ENCODE results near the gene ATP2B2. TPM values are rescaled to one million over a fixed set of nuclear protein-coding genes. Genes with fewer than 3 reads are reported as not detected.

Gene ATP2B2
- total RNA-seq, 1 donor from 2014 or later: not detected

DNA sequence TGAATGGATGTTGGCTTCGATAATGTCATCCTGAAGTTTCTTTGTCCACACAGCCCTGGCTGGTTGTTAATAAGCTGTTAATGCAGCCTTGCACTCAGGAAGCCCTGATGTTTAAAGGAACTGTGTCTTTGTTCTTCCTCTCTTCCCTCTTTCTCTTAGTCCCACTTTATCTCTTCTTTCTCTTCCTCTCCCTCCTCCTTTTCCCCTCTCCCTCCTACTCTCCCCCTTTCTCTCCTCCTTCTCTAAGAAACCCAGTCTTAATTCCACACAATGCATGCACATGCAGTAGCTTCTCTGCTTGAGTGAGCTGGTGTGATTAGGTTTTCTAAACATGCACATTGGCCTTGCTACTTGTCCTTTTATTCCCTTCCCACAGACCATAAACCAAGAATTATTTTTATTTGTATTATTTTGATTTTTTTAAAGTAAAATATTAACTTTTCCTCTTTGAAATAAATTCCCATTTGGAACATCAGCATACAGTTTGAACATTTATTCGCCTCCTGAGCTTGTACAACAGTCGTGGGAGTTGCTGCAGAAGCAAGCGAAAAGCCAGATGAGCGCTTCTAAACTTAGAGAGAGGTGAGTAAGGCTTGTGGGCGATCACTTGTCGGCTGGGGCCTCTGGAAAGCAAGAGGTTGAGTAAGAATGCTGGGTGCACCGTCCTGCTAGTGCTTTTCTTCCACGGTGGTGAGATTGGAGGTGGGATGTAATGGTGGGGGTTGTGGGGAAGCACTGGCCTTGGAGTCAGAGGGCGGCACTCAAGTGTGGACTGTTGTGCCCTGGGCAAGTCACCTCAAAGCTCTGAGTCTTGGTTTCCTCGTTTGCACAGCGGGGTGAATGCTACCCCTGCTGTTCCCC lies 219.9 kb downstream of the ATP2B2 start:
- Histone ChIP-seq H3K36me3 (ENCODE audit: control insufficient read depth, insufficient read depth, low read length) (no peaks in the 10 kb centered on the region), H3K27me3 (ENCODE audit: control insufficient read depth, insufficient read depth, low read length) (no peaks in the 10 kb centered on the region), H3K4me3 (ENCODE audit: low read depth, low read length) (no peak overlapping the region)
- TF ChIP-seq, protein P1, sequence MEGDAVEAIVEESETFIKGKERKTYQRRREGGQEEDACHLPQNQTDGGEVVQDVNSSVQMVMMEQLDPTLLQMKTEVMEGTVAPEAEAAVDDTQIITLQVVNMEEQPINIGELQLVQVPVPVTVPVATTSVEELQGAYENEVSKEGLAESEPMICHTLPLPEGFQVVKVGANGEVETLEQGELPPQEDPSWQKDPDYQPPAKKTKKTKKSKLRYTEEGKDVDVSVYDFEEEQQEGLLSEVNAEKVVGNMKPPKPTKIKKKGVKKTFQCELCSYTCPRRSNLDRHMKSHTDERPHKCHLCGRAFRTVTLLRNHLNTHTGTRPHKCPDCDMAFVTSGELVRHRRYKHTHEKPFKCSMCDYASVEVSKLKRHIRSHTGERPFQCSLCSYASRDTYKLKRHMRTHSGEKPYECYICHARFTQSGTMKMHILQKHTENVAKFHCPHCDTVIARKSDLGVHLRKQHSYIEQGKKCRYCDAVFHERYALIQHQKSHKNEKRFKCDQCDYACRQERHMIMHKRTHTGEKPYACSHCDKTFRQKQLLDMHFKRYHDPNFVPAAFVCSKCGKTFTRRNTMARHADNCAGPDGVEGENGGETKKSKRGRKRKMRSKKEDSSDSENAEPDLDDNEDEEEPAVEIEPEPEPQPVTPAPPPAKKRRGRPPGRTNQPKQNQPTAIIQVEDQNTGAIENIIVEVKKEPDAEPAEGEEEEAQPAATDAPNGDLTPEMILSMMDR (IDR thresholded peaks at IDR 0.05; ENCODE audit: insufficient read depth, low read length, poor library complexity, severe bottlenecking): no peak
- no peak for DNase-seq (ENCODE audit: low read depth)

DNA sequence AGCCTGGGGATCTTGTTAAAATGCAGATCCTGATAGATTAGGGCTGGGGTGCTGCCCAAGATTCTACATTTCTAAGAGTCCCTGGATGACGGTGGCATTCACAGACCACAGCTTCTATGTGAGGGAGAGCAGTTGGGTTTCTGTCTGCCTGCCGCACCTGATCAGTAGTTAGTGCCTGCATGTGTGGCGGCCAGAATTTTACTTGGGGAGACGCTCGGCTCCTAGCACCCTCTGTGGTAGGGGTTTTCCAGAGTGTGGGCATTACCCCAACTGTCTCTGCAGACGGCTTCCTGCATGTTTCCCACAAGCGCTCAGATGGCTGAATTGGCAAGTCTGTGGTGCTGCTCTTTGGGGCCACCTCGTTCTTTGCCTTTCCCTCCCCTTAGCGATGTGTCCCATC lies 220.9 kb downstream of the ATP2B2 start:
- DNase-seq (ENCODE audit: low read depth): no peak
- H3K27me3 ChIP-seq (ENCODE audit: control insufficient read depth, insufficient read depth, low read length): no peaks in the 10 kb centered on the region
- H3K36me3 ChIP-seq (ENCODE audit: control insufficient read depth, insufficient read depth, low read length): no peaks in the 10 kb centered on the region
- TF ChIP-seq, protein P1 (IDR thresholded peaks at IDR 0.05; ENCODE audit: insufficient read depth, low read length, poor library complexity, severe bottlenecking): no peak
- no peak overlapping the region for H3K4me3 ChIP-seq (ENCODE audit: low read depth, low read length)

DNA sequence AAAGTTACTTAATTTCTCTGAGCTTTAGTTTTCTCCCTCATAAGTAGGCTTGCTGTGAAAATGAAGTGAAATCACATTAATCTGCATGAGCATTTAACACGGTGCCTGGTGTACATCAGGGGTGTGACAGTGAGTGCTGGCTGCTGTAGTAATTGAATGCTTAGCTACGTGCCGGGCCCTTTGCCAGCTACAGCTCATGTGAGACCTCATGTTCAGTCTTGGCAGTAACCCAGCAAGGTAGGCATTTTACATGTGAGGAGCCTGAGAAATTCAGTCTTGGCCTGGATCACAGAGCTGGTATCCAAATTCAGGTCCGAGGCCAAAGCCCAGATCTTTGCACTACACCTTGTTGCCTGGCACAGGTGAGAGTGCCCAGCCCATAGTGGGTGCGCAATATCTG lies 221.7 kb downstream of the ATP2B2 start:
- no peak for DNase-seq (ENCODE audit: low read depth)
- H3K36me3 ChIP-seq (ENCODE audit: control insufficient read depth, insufficient read depth, low read length): no peaks in the 10 kb centered on the region
- H3K27me3 ChIP-seq (ENCODE audit: control insufficient read depth, insufficient read depth, low read length): no peaks in the 10 kb centered on the region
- H3K4me3 ChIP-seq (ENCODE audit: low read depth, low read length): no peak overlapping the region
- TF ChIP-seq, protein P1 (IDR thresholded peaks at IDR 0.05; ENCODE audit: insufficient read depth, low read length, poor library complexity, severe bottlenecking): no peak

DNA sequence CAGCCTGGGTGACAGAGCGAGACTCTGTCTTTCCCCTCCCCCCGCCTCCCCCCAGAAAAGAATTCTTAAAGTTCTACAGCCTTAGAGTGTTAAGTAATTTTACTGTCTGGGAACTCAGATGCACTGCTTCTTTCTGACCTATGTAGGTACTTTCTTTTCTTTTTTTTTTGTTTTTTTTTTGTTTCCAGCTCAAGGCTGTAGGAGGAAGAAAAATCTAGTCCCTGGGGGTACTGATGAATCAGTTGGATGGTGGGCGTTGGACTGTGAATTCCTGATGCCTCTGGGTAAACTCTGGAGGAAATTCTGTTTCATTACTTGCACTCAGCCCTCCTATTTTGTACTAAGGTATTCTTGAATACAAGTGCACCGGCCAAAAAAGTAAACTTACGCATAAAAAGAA lies 223.4 kb downstream of the ATP2B2 start:
- Histone ChIP-seq H3K36me3 (ENCODE audit: control insufficient read depth, insufficient read depth, low read length) (no peaks in the 10 kb centered on the region), H3K27me3 (ENCODE audit: control insufficient read depth, insufficient read depth, low read length) (no peaks in the 10 kb centered on the region), H3K4me3 (ENCODE audit: low read depth, low read length) (no peak overlapping the region)
- TF ChIP-seq, protein P1 (IDR thresholded peaks at IDR 0.05; ENCODE audit: insufficient read depth, low read length, poor library complexity, severe bottlenecking): no peak
- no peak for DNase-seq (ENCODE audit: low read depth)

DNA sequence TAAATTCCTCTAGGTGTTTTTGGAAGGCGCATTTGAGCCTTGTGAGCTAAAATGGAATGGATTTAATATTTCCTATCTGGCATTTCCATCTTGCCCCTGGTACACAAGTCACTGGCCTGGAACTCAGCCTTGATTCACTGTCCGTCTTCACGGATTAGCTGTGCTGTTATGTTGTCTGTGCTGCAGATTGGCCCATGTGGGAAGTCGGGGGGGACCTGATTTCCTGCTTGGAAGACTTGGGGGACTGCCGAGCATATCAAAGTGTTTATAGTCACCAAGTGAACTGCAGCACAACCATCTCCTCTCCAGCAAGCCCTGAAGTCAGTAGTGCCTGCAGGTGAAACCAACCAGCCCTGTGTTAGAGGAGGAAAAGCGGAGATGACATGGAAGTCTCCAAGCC lies 224.8 kb downstream of the ATP2B2 start:
- H3K36me3 ChIP-seq (ENCODE audit: control insufficient read depth, insufficient read depth, low read length): no peaks in the 10 kb centered on the region
- TF ChIP-seq, protein P1 (IDR thresholded peaks at IDR 0.05; ENCODE audit: insufficient read depth, low read length, poor library complexity, severe bottlenecking): no peak
- H3K27me3 ChIP-seq (ENCODE audit: control insufficient read depth, insufficient read depth, low read length): no peaks in the 10 kb centered on the region
- no peak overlapping the region for H3K4me3 ChIP-seq (ENCODE audit: low read depth, low read length)
- no peak for DNase-seq (ENCODE audit: low read depth)

DNA sequence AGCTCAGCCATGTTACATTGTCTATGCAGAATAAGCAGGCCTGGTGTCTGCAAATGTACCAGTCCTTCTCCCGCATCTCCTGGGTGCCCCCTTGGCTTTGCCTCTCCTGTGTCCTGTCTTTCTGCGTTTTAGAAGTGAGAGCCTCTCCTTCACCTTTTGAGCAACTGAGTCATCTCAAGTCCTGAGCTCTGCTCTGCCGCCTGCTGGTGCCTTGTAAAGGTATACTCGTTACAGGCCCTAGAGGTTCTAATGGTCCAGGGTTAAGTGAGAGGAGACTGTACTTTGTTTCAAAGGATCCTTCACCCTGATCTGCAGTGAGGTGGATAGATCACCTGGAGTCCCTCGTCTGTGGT lies 225.2 kb downstream of the ATP2B2 start:
- TF ChIP-seq, protein P1 (IDR thresholded peaks at IDR 0.05; ENCODE audit: insufficient read depth, low read length, poor library complexity, severe bottlenecking): no peak
- no peak for DNase-seq (ENCODE audit: low read depth)
- H3K27me3 ChIP-seq (ENCODE audit: control insufficient read depth, insufficient read depth, low read length): no peaks in the 10 kb centered on the region
- no peaks in the 10 kb centered on the region for H3K36me3 ChIP-seq (ENCODE audit: control insufficient read depth, insufficient read depth, low read length)
- H3K4me3 ChIP-seq (ENCODE audit: low read depth, low read length): no peak overlapping the region
